ENCODE data around the gene GUK1.

Gene GUK1

DNA sequence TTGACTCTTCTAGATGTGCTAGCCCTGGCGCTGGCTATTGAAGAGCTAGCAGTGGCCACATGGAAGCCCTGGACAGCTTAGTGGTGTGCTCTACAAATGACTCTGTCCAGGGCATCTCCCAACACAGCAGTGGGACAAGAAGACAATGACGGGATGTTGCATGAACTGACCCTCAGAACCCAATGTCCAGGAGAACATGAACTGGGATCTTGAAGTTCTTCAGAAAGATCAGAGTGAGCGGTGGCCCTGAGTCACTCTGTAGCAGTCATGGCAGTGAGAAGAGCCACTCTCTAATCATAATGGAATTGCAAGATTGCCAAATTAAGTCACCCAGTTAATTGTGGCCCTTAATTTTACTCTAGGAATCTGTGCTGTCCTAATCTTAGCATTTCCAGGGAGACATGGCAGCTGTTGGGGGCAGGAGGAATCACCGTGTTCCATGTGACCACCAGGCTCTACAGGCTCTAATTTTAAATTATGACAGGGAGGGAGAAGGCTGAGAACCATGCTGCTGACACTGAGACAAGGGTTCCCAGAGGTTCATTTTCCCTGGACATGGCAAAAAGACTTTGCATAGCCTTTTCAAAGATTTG lies 57.6 kb downstream of the GUK1 start:
- Histone ChIP-seq H3K27ac (ENCODE audit: low read length) (no peak overlapping the region), H3K9ac (ENCODE audit: low read length) (no peak overlapping the region), H3K4me3 (ENCODE audit: low read length) (no peak overlapping the region), H3K9me3 (ENCODE audit: control insufficient read depth, low read depth, low read length) (peaks cover 11% of the 10 kb centered on the region), H3K36me3 (ENCODE audit: control insufficient read depth, low read depth, low read length) (no peaks in the 10 kb centered on the region), H3K27me3 (ENCODE audit: control insufficient read depth, insufficient read depth, low read length) (no peaks in the 10 kb centered on the region), H3K4me1 (ENCODE audit: control insufficient read depth, low read depth, low read length) (no peaks in the 10 kb centered on the region)
